ENCODE measurements around the gene LIN28A.
A peak's percentile ranks its signal among the peaks of the same experiment; 100 is the strongest.

Gene LIN28A

GRCh38 chr1:26419494-26419893 is 8.9 kb downstream of the LIN28A start:
- DNase-seq (ENCODE audit: low read depth, low spot score), result no peak
- no peak overlapping the region for H3K4me3 ChIP-seq (ENCODE audit: low read length)

- H3K4me3 ChIP-seq (ENCODE audit: low read length), result no peak overlapping the region
- DNase-seq (ENCODE audit: low read depth, low spot score), result no peak
Observed at GRCh38 chr1:26429721-26430120, 19.1 kb downstream of the LIN28A start.

GRCh38 chr1:26431979-26432695 is 21.5 kb downstream of the LIN28A start, which contains the start of gene DHDDS:
TSS of gene DHDDS (plus strand) at chr1:26432321. CDS start at chr1:26432946, 625 bp downstream.
- DNase-seq (ENCODE audit: low read depth, low spot score), result peak; percentile 95
- peak within 1 kb of the TSS; percentile 100 for H3K4me3 ChIP-seq (ENCODE audit: low read length)

- peak overlapping the region; percentile 100 for H3K4me3 ChIP-seq (ENCODE audit: low read length)
- DNase-seq (ENCODE audit: low read depth, low spot score), result no peak
Observed at GRCh38 chr1:26432793-26433192, 22.2 kb downstream of the LIN28A start.

- H3K4me3 ChIP-seq (ENCODE audit: low read length), result no peak overlapping the region
- no peak for DNase-seq (ENCODE audit: low read depth, low spot score)
Observed at GRCh38 chr1:26434161-26434752, 23.6 kb downstream of the LIN28A start.

- no peak overlapping the region for H3K4me3 ChIP-seq (ENCODE audit: low read length)
- DNase-seq (ENCODE audit: low read depth, low spot score), result no peak
Observed at GRCh38 chr1:26438041-26438440, 27.4 kb downstream of the LIN28A start.

- H3K4me3 ChIP-seq (ENCODE audit: low read length), result no peak overlapping the region
- no peak for DNase-seq (ENCODE audit: low read depth, low spot score)
Observed at GRCh38 chr1:26440259-26440658, 29.6 kb downstream of the LIN28A start.

- no peak for DNase-seq (ENCODE audit: low read depth, low spot score)
- no peak overlapping the region for H3K4me3 ChIP-seq (ENCODE audit: low read length)
Observed at GRCh38 chr1:26449868-26450267, 39.3 kb downstream of the LIN28A start.

GRCh38 chr1:26450908-26451307 is 40.3 kb downstream of the LIN28A start:
- no peak for DNase-seq (ENCODE audit: low read depth, low spot score)
- H3K4me3 ChIP-seq (ENCODE audit: low read length), result no peak overlapping the region

GRCh38 chr1:26452459-26453183 is 42.0 kb downstream of the LIN28A start:
- no peak overlapping the region for H3K4me3 ChIP-seq (ENCODE audit: low read length)
- no peak for DNase-seq (ENCODE audit: low read depth, low spot score)

GRCh38 chr1:26459148-26459547 is 48.5 kb downstream of the LIN28A start:
- no peak for DNase-seq (ENCODE audit: low read depth, low spot score)
- no peak overlapping the region for H3K4me3 ChIP-seq (ENCODE audit: low read length)

- no peak for DNase-seq (ENCODE audit: low read depth, low spot score)
- H3K4me3 ChIP-seq (ENCODE audit: low read length), result no peak overlapping the region
Observed at GRCh38 chr1:26459573-26460031, 49.0 kb downstream of the LIN28A start.

GRCh38 chr1:26468911-26469310 is 58.3 kb downstream of the LIN28A start:
- DNase-seq (ENCODE audit: low read depth, low spot score), result no peak
- H3K4me3 ChIP-seq (ENCODE audit: low read length), result no peak overlapping the region

- no peak overlapping the region for H3K4me3 ChIP-seq (ENCODE audit: low read length)
- DNase-seq (ENCODE audit: low read depth, low spot score), result no peak
Observed at GRCh38 chr1:26469558-26469957, 58.9 kb downstream of the LIN28A start.

- DNase-seq (ENCODE audit: low read depth, low spot score), result no peak
Observed at GRCh38 chr1:26470878-26471497, 60.4 kb downstream of the LIN28A start.

GRCh38 chr1:26471498-26472319 is 61.1 kb downstream of the LIN28A start:
- peak overlapping the region; percentile 71 for H3K4me3 ChIP-seq (ENCODE audit: low read length)
- no peak for DNase-seq (ENCODE audit: low read depth, low spot score)

More at GRCh38 chr1:26470878-26471497, 60.4 kb downstream of the LIN28A start:
- peak overlapping the region; percentile 71 for H3K4me3 ChIP-seq (ENCODE audit: low read length)

GRCh38 chr1:26472320-26472900 is 61.8 kb downstream of the LIN28A start, which contains the start of gene HMGN2:
TSS of gene HMGN2 (plus strand) at chr1:26472440. CDS start at chr1:26472613, 173 bp downstream.
- peak within 1 kb of the TSS; percentile 71 for H3K4me3 ChIP-seq (ENCODE audit: low read length)

More at GRCh38 chr1:26472320-26472900, 61.8 kb downstream of the LIN28A start, which contains the start of gene HMGN2:
- peak; percentile 92 for DNase-seq (ENCODE audit: low read depth, low spot score)
